Skin of body (tissue), 2 donors: ENCODE results near the gene MME. TPM values are rescaled to one million over a fixed set of nuclear protein-coding genes. Genes with fewer than 3 reads are reported as not detected.

Experiments used
- DNase-seq: peaks from one replicate; lab custom pipeline; 2025; lab: John Stamatoyannopoulos, UW
- total RNA-seq: library from RNA; depleted of rRNA; stranded (reverse); fragments of >200 nt; gene quantifications from one replicate; pipeline ENCODE4 v1.2.3, GENCODE V29; 2014

The MME gene
- total RNA-seq, 1 donor from 2014 or later: 55.5 TPM

DNA sequence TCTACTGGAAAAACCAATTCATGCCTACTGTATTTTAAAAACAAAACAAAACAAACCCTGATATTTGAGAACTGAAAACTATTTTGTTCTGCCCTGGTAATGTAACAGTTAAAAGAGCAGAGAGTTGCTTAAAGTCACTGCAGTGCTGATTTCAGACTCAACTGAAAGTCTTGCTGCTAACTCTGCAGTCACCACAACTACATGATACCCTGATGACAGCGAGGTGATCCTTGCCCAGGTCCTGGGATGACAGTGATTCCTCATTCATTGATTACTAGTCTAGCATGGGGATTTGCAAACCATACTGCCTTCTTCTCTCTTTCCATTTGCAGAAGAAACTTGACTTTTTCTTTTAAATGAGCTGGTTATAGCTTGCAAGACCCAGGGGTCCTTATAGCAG, 67.5 kb downstream of the MME start:
- DNase-seq: no peak

DNA sequence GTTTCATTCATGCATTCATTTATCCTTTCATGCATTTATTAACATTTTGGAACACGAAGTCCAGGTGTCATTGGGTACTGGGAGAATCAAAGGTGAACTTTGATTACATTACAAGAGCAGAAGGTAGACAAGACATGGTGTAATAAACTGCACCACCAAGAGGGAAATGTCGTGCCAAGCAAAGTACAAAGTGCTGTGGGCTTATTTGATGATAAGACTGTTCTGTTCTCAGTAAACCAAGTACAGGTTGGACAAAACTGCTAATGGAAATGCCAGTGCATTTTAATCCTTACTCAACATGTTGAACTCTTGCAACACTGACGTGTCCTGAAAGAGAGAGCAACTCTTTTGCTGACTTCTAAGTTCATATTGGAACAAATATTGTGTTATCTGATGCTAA, 69.4 kb downstream of the MME start:
- no peak for DNase-seq

DNA sequence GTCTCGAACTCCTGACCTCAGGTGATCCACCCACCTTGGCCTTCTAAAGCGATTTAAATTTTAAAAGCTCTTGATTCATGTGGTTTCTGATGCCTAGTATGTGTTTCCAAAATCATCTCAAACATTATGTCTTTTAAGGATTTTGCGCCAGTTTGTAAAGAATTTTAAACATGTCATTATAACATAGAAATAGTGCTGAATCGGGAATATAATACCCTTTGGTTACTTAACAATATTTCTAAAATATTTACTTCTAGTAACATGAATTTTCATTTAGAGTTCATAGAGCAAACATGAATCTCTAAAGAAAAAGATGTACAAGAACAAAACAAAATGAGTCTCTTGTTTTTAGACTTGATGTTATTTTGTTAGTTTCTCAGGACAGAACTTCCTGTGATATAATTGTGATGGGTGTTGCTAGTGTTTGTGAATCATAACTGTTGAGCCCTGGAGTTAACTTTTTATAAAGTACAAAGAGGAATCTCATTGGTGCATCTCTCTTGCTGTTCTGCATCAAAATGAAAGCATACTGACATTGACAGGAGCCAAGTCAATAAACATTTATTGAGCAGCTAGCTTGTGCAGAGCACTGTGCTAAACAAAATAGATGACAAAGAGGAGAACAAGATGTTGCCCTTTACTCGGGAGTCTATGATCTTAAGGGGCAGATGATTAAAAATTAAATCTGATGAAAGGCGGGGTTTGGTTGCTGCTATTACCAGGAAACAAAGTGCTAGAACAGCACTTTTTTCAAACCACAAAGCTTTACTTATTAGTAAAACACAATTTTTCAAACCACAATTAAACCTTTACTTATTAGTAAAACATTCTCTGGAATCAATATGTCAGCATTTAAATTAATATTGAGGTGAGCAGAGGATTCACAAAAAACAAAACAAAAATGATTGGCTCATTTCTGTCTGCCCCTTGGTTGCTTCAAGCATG, 73.4 kb downstream of the MME start:
- no peak for DNase-seq

DNA sequence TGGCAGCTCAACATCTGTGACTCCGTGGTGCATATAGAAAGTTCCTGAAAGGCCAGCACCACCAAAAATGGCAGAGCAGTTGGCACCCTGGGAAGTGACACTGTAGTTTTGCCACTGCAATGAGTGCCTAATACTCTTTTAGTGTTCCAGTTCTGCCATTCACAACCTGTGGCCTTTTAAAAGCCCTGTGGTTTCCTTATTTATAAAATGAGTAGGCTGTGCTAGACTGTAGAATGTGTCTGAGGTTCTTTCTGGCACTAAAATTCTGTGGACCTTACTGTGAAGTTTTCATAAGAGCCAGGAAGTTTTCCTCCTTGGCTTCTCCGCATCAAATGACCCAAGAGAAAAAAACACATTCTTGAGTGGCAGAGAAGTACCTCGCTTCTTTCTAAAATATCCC, 74.1 kb downstream of the MME start:
- DNase-seq: no peak

DNA sequence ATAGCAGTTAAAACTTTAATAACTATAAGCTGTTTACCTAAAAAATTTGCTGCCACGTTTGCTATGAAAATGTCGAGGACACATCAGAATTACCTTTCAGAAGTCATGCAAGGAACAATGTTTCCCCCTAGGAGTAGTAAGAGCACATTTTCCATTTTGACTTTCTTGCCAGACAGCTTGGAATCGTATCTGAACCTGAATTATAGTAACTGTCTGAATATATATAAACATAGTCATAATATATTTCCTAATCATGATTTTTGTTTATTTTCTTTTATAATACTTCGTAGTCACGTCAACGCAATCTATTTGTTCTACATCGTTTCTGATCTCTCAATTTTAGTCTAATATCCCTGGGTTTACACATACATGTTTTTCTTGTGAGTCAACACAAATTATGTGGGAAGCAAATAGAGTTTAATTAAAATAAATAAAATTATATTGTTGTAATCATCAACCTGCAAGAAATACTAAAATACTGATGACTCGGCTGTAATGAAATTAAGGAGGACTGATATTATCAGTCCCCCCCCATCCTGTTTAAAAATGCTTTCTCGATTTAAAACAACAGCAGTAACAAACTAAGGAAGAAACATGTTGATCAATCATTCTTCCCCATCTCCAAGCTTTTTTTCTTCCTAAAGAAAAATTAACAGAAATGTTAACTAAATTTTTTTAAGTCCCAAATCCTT, 78.4 kb downstream of the MME start:
- DNase-seq: no peak

DNA sequence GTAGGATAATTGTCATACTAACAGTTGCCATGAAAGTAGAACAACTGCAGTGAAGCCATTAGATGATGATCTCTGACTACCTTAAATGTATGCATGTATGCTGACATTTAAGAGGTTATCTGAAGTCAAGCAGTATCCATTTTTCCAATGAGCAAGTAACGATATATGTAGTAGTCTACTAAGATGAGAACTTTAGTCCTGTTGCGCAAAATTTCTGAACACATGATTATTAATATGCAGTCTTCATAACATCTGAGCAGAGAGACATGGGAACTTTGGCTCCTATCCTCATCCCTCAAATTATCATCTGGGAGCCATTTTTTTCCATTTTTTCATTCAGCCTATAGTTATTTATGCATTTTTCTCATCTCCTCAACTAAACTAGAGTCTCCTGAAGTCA, 79.2 kb downstream of the MME start:
- no peak for DNase-seq

DNA sequence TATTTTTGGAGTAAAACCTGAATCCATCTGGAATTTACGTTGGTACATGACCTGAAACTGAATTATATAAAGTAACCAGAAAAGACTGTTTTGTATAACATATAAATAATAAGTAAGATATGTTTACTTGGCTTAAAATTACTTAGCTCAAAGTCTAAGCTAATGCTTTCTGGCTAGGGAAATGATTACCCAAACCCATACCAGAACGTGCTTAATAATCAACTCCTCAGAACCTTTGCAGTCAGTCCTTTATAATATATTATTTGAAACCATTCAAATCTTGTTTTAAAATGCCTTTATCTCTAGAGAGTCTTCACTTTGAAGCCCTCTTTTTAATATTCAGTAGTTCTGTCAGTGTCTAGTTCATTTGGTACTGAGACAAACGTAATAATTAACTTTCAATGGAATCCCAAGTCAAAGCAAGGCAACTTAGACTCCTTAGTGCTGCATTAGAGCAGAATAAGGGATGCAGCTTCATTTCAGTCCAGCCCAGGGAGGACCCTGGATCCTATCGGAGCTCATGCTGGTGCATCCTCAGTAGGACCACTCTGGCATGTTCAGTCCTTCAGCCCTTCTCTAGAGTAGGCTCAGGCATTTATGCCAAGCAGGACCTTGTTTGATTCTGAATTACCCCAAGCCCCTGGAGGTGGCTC, 81.6 kb downstream of the MME start:
- DNase-seq: no peak

DNA sequence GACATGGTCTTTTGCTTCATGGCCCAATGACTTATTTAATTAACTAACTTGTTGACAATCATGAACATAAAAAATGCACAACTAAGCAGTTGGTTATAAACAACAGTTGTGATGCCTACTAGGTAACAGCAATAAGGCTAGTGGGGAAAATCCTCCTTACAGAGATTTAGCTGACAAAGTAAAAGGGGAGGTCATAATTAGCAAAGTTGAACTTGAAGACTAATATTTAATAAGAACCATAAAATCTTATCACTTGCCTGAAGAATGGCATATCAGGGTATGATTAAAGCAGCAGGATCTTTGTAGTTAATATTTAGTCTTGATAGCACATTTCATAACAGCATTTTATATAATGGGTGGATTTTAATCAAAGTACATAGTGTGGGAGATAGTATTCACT, 84.2 kb downstream of the MME start:
- no peak for DNase-seq

DNA sequence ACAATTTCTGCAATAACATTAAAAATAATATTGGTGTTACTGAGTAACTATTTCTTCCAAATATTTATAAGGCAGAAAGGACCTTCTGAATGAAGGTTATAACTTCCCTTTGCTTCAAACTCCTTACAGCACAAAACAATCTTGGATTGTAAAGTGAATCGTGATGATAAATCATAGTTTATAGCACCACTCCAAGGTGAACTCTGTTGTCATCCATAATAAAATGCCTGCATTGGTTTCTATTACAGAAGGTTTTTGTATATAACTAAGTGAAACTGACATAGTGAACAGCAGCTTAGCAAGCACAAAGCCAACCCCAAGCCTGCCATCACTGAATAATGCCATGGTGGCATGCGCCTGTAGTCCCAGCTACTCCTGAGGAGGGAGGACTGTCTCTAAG, 86.3 kb downstream of the MME start:
- no peak for DNase-seq

DNA sequence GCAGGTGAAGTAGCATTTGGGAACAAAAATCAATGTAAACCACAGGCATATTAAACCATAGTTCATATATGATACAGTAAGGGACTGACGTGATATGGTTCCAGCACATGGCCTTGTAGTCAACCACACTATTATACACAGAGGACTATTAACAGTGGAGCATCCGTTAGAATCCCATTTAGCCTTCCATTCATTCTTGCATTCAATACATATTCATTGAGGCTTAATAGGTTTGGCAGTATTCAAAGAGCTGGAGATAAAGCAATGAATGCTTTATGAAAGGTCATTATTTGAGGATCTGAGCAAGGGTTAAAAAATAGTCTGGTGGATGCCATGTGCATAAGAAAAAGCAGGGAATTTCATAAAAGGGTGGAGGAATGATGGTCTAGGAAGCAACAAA, 89.1 kb downstream of the MME start:
- DNase-seq: no peak

DNA sequence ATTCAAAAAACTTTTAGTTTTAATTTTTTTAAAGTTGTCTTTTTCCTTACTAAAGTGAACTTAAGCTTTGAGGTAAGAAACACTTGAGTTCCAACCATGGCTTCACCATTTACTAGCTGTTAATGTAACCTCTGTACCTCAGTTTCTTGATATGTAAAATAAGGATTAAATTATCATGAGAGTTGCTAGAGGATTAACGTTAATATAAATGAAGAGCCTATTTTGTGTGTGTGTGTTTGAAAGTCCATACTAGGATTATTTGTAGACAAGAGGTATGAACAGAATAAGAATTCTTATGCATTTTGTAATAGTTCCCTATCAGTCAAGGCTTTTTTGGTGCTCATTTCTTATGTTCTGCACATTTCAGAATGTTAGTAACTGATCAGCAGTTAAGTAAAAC, 93.7 kb downstream of the MME start:
- no peak for DNase-seq

DNA sequence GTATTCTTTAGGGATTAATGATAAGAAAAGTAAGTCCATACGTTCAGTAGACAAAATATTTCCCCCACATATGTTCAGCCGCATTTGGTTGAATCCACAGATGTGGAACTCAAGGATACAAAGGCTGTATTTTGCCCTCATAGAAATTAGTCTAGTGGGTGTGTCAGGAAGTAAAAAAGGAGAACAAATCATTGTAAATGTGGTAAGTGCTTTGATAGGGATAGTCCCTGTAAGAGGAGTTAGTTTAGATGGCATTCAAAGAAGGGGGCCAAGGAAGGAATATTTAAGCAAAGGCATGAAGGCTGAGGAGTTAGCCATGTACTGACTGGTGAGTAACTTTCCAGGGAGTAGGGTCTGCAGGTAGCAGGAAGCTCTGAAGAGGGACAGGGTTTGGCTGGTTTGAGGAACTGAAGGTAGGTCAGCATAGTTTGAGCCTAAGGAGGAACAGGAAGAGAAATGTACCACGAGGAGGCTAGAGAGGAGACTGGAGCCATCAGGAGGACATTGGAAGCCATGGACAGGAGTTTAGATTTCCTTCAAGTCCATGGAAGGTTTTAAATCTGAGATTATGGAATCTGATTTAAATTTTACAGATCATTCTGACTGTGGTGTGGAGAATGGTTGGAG, 98.8 kb downstream of the MME start:
- DNase-seq: no peak

DNA sequence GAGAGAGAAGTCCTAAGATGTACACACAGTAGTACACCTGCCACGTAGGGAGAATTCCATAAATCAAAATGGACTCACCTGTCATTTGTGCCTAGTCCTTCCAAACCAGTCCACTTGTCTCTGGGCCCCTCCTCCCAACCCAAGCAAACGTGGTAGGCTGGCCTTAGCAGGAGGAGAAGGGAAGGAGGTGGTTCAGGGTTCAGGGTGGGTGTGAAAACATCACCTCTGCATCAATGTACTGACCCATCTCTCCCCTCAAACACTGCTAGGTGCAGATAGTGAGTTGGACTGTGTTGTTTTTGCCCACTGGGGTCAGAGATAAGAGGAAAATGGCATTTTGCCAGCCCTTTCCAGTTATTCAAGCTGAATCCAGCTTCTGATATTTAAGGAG, 99.3 kb downstream of the MME start:
- DNase-seq: no peak

DNA sequence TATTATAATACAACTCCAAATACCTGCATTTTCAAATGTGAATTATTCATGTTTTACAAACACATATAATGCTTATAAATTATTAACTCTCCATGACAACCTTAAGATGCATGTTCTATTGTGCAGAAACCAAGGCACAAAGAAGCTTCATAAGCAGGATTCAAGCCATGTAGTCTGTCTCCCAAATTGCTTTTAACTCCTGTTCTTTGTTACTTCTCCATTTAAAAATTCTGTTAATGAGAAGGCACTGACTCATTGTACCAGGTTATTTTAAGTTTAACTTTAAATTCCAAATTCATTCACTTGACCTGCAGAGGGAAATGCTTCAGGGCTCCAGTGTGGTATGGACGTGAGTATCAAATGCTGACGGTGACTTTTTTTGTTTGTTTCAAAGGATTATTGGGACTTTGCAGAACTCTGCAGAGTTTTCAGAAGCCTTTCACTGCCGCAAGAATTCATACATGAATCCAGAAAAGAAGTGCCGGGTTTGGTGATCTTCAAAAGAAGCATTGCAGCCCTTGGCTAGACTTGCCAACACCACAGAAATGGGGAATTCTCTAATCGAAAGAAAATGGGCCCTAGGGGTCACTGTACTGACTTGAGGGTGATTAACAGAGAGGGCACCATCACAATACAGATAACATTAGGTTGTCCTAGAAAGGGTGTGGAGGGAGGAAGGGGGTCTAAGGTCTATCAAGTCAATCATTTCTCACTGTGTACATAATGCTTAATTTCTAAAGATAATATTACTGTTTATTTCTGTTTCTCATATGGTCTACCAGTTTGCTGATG, 100.0 kb downstream of the MME start:
- no peak for DNase-seq

DNA sequence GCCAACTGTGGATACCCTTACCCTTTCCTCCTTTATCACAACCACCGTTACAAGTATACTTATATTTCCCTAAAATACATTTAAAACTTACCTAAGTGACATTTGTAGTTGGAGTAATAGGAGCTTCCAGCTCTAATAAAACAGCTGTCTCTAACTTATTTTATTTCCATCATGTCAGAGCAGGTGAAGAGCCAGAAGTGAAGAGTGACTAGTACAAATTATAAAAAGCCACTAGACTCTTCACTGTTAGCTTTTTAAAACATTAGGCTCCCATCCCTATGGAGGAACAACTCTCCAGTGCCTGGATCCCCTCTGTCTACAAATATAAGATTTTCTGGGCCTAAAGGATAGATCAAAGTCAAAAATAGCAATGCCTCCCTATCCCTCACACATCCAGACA, 102.3 kb downstream of the MME start:
- no peak for DNase-seq

DNA sequence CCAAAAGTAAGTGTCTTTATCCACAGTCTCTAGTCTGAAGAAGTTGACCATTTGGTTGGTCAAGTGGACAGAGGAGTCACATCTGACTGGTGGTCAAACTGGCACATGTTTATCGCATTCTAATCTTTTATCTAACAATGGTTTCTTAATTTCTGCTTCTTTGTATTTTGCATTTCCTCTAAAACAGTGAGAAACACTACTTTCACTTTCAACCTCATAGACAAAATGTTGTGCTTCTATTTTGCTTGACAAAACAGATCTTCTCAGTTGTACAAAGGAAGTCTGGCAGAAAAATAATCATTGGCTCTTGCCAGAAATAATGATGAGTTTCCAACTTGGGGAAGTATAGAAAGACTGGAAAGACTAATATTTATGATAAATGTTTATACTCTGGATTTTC, 103.9 kb downstream of the MME start:
- DNase-seq: no peak

DNA sequence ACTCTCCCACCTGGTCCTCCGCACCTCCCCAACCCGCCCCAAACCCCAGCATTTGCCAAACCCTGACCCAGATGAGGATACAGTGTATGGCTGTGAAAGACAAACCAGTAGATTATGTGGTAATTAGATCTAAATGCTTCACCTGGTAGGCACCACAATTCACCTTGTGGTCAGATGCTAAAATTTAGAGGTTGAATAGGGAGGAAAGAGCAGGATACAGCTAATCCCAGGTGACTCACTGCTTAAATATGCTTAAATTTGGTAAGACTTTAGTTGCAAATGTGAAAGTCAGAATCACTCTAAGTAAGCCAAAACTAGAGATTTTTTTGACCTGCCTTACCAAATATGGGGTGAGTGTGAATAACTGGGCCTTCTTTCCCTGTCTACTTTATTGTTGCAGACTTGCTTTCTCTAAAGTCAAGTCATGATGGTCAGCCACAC, 105.5 kb downstream of the MME start:
- DNase-seq: no peak

DNA sequence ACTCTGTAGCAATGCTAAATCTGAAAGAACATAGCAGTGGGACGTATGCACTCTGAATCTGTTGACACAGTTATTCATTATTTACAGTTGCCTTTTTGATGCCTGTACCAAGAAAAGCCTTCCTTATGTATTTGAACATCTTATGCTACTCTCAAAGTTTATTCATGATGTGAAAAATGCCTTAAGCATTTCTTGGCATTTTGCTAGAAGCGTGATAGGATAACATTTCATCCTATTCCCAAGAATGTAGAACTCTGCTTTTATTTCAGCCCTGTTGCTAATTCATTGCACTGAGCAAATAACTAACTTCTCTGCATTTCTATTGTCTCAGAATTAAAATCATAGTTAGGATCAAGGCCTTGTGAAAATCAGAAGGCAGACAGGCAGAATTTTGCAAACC, 107.9 kb downstream of the MME start:
- no peak for DNase-seq

DNA sequence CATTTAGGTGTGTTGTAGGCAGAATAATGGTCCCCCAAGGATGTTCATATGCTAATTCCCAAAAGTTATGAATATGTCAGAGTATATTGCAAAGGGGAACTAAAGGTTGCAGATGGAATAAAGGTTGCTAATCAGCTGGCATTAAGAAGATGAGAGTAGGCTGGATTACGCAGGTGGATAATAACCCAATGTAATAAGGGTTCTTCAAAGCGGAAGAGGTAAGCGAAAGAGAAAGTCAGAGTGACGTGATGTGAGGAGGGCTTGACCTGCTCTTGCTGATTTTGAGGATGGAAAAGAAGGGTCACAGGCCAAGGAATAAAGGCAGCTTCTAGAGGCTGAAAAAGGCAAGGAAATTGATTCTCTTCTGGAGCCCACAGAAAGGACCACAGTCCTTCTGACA, 109.4 kb downstream of the MME start:
- DNase-seq: no peak

DNA sequence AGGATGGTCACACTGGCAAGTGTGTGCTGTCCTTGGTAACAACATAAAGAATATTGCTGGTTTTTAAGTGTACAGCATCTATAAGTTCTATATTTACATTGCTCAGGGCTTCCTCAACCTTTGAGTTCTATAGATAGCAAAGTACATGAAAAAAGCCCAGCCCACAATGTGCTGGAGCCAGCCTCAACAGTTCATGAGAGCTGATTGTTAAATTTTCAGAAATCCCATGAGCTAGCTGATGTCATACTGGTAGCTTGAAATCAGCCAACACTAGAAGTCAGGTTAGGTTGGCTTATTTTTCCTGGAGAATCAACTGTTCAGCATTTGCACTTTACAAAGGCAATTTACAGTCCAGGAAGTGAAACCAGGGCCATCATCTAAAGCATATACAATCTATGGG, 110.6 kb downstream of the MME start:
- DNase-seq: no peak
